ENCODE data around the gene KRR1. TPM values are rescaled to one million over a fixed set of nuclear protein-coding genes. Genes with fewer than 3 reads are reported as not detected.
"Not testable (repeated sequence)": the region's sequence is repeated elsewhere in the genome, so short reads cannot be mapped to it uniquely, and the experiment has no call there.

The KRR1 gene
- polyA plus RNA-seq, 1 experiment, result 64.4 TPM

DNA sequence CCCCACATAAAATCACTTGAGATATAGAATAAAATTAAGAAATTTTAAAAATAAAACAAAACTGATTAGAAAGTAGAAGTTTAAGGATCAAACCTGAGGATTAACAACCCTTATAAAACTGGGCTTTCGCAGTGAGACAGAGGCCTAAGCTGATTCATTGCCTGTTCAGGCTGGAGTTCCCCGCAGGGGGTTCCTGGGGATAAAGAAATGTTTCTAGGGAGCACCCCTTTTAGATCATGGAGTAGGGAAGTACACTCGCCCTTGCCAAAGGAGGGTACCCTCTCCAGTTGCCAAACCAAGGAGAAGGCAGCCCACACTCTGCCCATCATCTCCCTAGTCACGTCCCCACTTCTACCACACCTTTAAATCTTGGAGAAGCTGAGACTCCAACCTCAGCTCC lies 24.1 kb downstream of the KRR1 start:
- Histone ChIP-seq H3K4me3 (ENCODE audit: low read depth, low read length) (no peak overlapping the region), H3K27me3 (ENCODE audit: control insufficient read depth, insufficient read depth, low read length) (no peaks in the 10 kb centered on the region), H3K27ac (ENCODE audit: low read depth, low read length) (no peak overlapping the region), H3K9me3 (ENCODE audit: control insufficient read depth, insufficient read depth, low read length) (no peaks in the 10 kb centered on the region)
- no peak for DNase-seq (ENCODE audit: low read depth, low spot score)
- TF ChIP-seq CTCF (IDR thresholded peaks at IDR 0.05; ENCODE audit: low read depth, low read length), result no peak
- POLR2A ChIA-PET, result no interaction called here
- CTCF ChIA-PET, result interaction anchor here (2.1 kb wide), 1 partner anchor 154 kb away, joined by 7 read pairs; the partner anchor contains the start of gene GLIPR1L1

- not testable (repeated sequence) for DNase-seq (ENCODE audit: low read depth, low spot score); H3K4me3 ChIP-seq (ENCODE audit: low read depth, low read length); H3K27ac ChIP-seq (ENCODE audit: low read depth, low read length); H3K27me3 ChIP-seq (ENCODE audit: control insufficient read depth, insufficient read depth, low read length); H3K9me3 ChIP-seq (ENCODE audit: control insufficient read depth, insufficient read depth, low read length)
- POLR2A ChIA-PET, result interaction anchor here (0.7 kb wide), 1 partner anchor 93 kb away, joined by 3 read pairs; the partner anchor contains the start of gene GLIPR1L2
- CTCF ChIA-PET, result interaction anchor here (0.7 to 4.6 kb wide), 21 partner anchors 7 to 851 kb away, joined by 3 to 47 read pairs (median 4); partner anchors contain the start of genes GLIPR1L1, GLIPR1L2 and PHLDA1
These were observed 27.0 kb downstream of the KRR1 start for GRCh38 chr12:75484450-75484849.

DNA sequence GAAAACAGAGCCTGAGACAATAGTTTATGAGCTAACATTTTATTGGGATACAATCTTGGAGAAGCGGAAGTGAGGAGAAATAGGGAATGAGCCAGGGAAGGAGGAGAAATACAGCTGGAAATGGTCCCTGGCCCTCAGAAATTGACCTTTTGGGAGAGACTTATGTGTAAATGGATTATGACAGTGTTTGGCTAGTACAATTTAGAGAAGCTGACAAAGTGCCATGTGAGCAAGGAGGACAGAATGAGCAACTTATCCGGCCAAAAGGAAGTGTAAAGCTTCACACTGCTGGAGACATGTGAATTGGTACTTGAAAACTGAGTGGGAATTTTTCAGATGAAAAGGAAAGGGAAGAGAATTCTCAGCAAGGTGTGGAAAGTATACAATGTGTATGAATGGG lies 28.0 kb downstream of the KRR1 start:
- no peaks in the 10 kb centered on the region for H3K27me3 ChIP-seq (ENCODE audit: control insufficient read depth, insufficient read depth, low read length)
- ChIA-PET POLR2A (no interaction called here), CTCF (interaction anchor here (1.0 to 4.6 kb wide), 8 partner anchors 13 to 794 kb away, joined by 3 to 47 read pairs (median 6); partner anchors contain the start of genes GLIPR1L1 and GLIPR1L2)
- peak overlapping the region; percentile 73 for H3K4me3 ChIP-seq (ENCODE audit: low read depth, low read length)
- no peak for DNase-seq (ENCODE audit: low read depth, low spot score)
- no peak for TF ChIP-seq CTCF (IDR thresholded peaks at IDR 0.05; ENCODE audit: low read depth, low read length)
- H3K9me3 ChIP-seq (ENCODE audit: control insufficient read depth, insufficient read depth, low read length), result no peaks in the 10 kb centered on the region
- H3K27ac ChIP-seq (ENCODE audit: low read depth, low read length), result no peak overlapping the region

DNA sequence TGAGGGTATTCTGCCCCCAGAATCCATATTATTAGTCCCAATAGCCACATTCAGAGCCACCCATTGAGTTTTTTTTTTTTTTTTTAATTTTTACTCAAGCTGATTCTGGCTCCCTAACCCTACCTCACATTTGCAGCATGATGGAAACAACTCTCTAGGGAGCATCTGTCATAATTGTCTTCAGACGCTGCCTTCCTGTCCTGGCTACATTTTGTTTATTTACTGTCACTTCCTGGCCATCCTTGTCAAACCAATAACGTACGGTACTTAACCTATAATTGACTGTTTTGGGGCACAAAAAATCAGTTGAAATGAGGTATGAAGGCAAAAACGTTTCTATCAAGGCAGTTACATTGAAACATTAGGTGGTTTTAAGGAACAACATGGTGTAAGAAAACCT lies 28.8 kb downstream of the KRR1 start:
- DNase-seq (ENCODE audit: low read depth, low spot score), result no peak
- peak overlapping the region; percentile 73 for H3K4me3 ChIP-seq (ENCODE audit: low read depth, low read length)
- ChIA-PET CTCF (interaction anchor here (1.0 to 4.6 kb wide), 5 partner anchors 22 to 554 kb away, joined by 3 to 47 read pairs (median 6); partner anchors contain the start of genes GLIPR1L1 and GLIPR1L2), POLR2A (interaction anchor here (0.6 kb wide), 1 partner anchor 104 kb away, joined by 3 read pairs; no protein-coding TSS in a partner anchor)
- no peak for TF ChIP-seq CTCF (IDR thresholded peaks at IDR 0.05; ENCODE audit: low read depth, low read length)
- H3K27me3 ChIP-seq (ENCODE audit: control insufficient read depth, insufficient read depth, low read length), result no peaks in the 10 kb centered on the region
- no peaks in the 10 kb centered on the region for H3K9me3 ChIP-seq (ENCODE audit: control insufficient read depth, insufficient read depth, low read length)
- no peak overlapping the region for H3K27ac ChIP-seq (ENCODE audit: low read depth, low read length)

DNA sequence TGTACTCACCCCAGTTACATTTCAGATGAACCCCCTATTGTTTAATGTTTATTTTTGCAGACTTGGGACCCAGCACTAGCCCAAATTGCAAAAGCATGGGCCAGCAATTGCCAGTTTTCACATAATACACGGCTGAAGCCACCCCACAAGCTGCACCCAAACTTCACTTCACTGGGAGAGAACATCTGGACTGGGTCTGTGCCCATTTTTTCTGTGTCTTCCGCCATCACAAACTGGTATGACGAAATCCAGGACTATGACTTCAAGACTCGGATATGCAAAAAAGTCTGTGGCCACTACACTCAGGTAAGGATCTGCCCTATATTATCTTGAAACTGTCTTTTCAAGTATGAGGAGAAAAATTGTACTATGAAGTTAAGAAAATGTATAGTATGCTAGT lies 29.6 kb downstream of the KRR1 start:
- Histone ChIP-seq H3K9me3 (ENCODE audit: control insufficient read depth, insufficient read depth, low read length) (no peaks in the 10 kb centered on the region), H3K27me3 (ENCODE audit: control insufficient read depth, insufficient read depth, low read length) (no peaks in the 10 kb centered on the region), H3K27ac (ENCODE audit: low read depth, low read length) (no peak overlapping the region), H3K4me3 (ENCODE audit: low read depth, low read length) (peak overlapping the region; percentile 73)
- no peak for DNase-seq (ENCODE audit: low read depth, low spot score)
- no peak for TF ChIP-seq CTCF (IDR thresholded peaks at IDR 0.05; ENCODE audit: low read depth, low read length)
- CTCF ChIA-PET, result interaction anchor here (1.2 kb wide), 1 partner anchor 90 kb away, joined by 4 read pairs; no protein-coding TSS in a partner anchor
- POLR2A ChIA-PET, result interaction anchor here (1.8 kb wide), 1 partner anchor 91 kb away, joined by 14 read pairs; the partner anchor contains the start of gene GLIPR1L2
